HFF-Myc (cell line): ENCODE results near the gene TIMM44.
A peak's percentile ranks its signal among the peaks of the same experiment; 100 is the strongest.

Experiments
- DNase-seq: peaks from one replicate; pipeline ENCODE4 v3.0.0-alpha.2; 2011; ENCODE audit warnings: low read depth; ENCODE audit errors: extremely low read depth
- H3K4me3 ChIP-seq: replicated peaks from 2 replicates; pipeline ENCODE4 v1.5.1; 2011; ENCODE audit warnings: low read depth, mild to moderate bottlenecking, control low read depth, low read length
- TF ChIP-seq, protein P1 (sequence below): IDR thresholded peaks from 2 replicates; pipeline ENCODE4 v1.5.1; 2012; ENCODE audit warnings: mild to moderate bottlenecking, low read depth, low read length, control low read depth; ENCODE audit errors: missing control alignments

Gene TIMM44

DNA sequence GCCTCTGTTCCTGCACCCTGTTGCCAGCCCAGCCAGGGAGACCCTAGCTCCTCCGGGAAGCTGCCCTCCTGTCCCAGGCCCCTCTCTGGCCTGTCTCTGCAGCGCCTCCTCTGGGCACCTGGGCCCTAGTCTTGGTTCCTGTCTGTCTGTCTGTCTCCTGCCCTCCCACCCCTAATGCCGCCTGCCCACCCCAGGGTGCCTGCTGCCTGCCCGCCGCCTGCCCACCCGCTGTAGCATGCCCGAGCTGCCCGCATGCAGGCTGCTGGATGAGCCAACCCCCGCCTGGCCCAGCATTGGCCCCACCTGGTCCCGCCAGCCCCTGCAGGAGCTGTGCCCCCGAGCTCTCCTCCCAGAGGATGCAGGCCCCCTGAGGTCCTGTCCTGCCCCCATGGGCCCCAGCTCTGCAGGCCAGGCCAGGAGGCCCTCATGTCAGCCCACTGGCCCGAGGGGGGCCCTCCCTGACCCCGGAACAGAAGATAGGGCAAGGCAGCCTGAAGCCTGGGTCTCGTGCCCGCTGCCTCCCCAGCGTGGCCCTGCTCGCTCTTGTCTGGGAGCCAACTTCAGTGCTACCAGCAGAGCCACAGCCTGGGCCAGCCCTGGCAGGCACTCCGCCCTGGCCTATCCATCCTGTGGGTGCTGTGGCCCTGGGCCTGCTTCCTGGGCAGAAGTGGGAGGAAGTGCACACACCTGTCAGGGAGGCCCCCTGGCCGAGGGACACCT, 34.6 kb downstream of the TIMM44 start:
- TF ChIP-seq, protein P1, sequence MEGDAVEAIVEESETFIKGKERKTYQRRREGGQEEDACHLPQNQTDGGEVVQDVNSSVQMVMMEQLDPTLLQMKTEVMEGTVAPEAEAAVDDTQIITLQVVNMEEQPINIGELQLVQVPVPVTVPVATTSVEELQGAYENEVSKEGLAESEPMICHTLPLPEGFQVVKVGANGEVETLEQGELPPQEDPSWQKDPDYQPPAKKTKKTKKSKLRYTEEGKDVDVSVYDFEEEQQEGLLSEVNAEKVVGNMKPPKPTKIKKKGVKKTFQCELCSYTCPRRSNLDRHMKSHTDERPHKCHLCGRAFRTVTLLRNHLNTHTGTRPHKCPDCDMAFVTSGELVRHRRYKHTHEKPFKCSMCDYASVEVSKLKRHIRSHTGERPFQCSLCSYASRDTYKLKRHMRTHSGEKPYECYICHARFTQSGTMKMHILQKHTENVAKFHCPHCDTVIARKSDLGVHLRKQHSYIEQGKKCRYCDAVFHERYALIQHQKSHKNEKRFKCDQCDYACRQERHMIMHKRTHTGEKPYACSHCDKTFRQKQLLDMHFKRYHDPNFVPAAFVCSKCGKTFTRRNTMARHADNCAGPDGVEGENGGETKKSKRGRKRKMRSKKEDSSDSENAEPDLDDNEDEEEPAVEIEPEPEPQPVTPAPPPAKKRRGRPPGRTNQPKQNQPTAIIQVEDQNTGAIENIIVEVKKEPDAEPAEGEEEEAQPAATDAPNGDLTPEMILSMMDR = no peak
- DNase-seq = no peak
- H3K4me3 ChIP-seq = no peak overlapping the region

- DNase-seq = no peak
- TF ChIP-seq, protein P1 = no peak
- no peak overlapping the region for H3K4me3 ChIP-seq
Observed at GRCh38 chr19:7908078-7908699, 35.3 kb downstream of the TIMM44 start.

GRCh38 chr19:7907544-7907943, 35.9 kb downstream of the TIMM44 start:
- no peak for DNase-seq
- TF ChIP-seq, protein P1 = no peak
- H3K4me3 ChIP-seq = no peak overlapping the region

DNA sequence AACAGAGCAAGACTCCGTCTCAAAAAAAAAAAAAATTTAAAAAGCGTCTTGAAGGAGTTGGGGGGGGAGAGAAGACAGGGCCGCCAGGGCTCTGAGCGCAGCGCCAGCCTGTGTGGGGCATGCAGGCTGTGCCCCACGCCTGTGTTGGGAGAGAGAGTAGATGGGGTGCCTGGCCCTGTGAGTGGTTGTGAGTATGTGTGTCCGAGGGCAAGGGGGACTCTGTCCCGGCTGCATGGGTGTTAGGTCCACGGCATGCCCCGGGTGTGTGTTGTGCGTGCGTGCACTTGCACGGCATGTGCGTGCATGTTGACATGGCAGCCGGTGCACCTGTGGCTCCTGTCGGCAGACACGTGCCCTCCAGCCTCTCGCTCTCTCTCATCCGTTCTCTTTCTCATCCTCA, 36.3 kb downstream of the TIMM44 start:
- no peak for DNase-seq
- H3K4me3 ChIP-seq = no peak overlapping the region
- TF ChIP-seq, protein P1 = no peak

- no peak overlapping the region for H3K4me3 ChIP-seq
- TF ChIP-seq, protein P1 = no peak
- DNase-seq = no peak
Observed at GRCh38 chr19:7905859-7906258, 37.6 kb downstream of the TIMM44 start.

- DNase-seq = no peak
- peak overlapping the region; percentile 94 for H3K4me3 ChIP-seq
- TF ChIP-seq, protein P1 = no peak
Observed at GRCh38 chr19:7905268-7905667, 38.2 kb downstream of the TIMM44 start.
